GM13977 (cell line): Measurements from ENCODE around the gene PGP.

ENCODE experiments used
- DNase-seq: peaks from one replicate; pipeline ENCODE4 v3.0.0; 2012; ENCODE audit warnings: low spot score
- in situ Hi-C: fragments of 300-500 bp; cut with MboI; formaldehyde crosslinking; loops from one replicate; pipeline ENCODE4 v1.12.0; 2022; ENCODE audit warnings: low sequenced_read_pairs, low pct_unique_long_range_greater_than_20kb, mixed read lengths, inconsistent platforms; ENCODE audit not compliant: unreplicated experiment
- TF ChIP-seq, protein P1 (sequence below): IDR thresholded peaks from 2 replicates; pipeline ENCODE4 v1.5.1; 2012; ENCODE audit warnings: mild to moderate bottlenecking, control low read depth; ENCODE audit not compliant: insufficient read depth; ENCODE audit errors: extremely low read depth, missing control alignments

The PGP gene

GRCh38 chr16:2251296-2252111 is 36.9 kb upstream of the PGP start, which contains the start of gene ECI1:
TSS of gene ECI1 (minus strand) at chr16:2251587. CDS start at chr16:2251566, 21 bp downstream.
- TF ChIP-seq, protein P1, sequence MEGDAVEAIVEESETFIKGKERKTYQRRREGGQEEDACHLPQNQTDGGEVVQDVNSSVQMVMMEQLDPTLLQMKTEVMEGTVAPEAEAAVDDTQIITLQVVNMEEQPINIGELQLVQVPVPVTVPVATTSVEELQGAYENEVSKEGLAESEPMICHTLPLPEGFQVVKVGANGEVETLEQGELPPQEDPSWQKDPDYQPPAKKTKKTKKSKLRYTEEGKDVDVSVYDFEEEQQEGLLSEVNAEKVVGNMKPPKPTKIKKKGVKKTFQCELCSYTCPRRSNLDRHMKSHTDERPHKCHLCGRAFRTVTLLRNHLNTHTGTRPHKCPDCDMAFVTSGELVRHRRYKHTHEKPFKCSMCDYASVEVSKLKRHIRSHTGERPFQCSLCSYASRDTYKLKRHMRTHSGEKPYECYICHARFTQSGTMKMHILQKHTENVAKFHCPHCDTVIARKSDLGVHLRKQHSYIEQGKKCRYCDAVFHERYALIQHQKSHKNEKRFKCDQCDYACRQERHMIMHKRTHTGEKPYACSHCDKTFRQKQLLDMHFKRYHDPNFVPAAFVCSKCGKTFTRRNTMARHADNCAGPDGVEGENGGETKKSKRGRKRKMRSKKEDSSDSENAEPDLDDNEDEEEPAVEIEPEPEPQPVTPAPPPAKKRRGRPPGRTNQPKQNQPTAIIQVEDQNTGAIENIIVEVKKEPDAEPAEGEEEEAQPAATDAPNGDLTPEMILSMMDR: peak; percentile 68
- peak; percentile 100 for DNase-seq
- in situ Hi-C loops: no loop called here

DNA sequence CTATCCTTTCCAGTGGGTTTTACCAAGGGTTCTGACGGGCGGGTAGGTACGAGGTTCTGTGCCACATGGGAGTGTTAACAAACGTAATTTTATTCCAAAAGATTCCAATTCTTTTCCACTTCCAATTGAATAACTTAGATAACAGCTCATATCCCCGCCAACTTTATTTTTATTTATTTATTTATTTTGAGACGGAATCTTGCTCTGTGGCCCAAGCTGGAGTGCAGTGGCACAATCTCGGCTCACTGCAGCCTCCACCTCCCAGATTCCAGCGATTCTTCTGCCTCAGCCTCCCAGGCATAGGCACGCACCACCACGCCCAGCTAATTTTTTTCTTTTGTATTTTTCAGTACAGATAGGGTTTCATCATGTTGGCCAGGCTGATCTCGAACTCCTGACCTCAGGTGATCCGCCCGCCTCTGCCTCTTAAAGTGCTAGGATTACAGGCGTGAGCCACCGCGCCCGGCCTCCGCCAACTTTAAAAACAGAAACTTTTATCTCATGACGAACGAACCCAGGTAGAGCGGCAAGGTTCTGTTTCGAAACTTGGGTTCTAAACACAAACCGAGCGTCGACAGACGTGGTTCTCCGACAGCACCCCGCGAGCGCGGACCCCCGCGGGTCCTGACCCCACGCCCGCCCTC is 36.1 kb upstream of the PGP start:
- DNase-seq: no peak
- TF ChIP-seq, protein P1: no peak
- in situ Hi-C loops: no loop called here

DNA sequence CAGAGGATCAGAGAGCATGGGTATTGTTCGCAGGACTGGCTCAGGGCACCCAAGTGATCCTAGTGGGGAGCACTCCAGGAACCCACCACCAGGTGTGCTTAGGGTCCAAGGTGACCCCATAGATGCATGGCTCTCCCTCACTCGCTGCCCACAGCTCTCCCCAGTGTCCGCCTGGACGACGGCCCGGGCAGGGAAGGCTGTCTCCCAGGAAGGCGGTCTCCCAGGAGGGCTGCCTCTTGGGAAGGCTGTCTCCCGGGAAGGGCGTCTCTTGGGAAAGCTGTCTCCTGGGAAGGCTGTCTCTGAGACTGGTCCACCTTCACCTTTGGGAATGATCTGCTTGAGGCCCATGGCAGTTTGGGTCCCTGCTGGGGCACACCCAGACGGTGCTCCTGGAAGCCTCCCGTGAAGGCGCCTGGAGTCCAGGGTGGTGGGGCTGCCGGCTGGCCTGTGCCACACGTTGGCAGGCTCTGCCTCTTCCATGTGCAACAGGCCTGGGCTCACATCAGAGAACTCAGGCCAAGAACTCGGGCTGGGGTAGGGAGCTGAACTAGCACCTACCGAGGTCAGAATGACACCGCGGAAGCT is 31.8 kb upstream of the PGP start:
- in situ Hi-C loops: no loop called here
- DNase-seq: no peak
- TF ChIP-seq, protein P1: no peak

GRCh38 chr16:2244926-2245795 is 30.5 kb upstream of the PGP start:
- TF ChIP-seq, protein P1: no peak
- in situ Hi-C loops: no loop called here
- no peak for DNase-seq

DNA sequence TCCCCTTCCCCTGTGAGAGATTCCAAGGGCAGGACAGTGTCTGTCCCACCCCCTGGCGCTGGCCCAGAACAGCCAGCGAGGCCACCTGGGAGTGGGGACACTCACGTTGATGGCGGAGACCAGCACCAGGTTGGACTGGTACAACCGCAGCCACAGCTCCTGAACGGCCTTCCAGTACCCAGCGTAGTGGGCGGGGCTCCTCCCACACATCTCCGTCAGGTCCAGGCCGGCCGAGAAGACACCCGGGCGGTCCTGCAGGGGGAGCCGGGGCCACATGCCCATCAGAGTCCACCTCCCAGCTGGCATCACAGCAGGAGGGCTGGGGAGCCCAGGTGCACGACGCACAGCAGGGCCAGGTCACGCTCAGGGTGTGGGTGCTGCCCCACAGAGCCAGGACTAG is 29.7 kb upstream of the PGP start:
- TF ChIP-seq, protein P1: no peak
- in situ Hi-C loops: no loop called here
- DNase-seq: no peak

- DNase-seq: no peak
- TF ChIP-seq, protein P1: no peak
- in situ Hi-C loops: no loop called here
Measured at GRCh38 chr16:2243781-2244180, 29.1 kb upstream of the PGP start.
